Measurements from ENCODE around the gene KDM4B. TPM values are rescaled to one million over a fixed set of nuclear protein-coding genes. Genes with fewer than 3 reads are reported as not detected.

KDM4B gene
- total and polyA plus RNA-seq, 2 donors from 2014 or later: 6.6 to 35.7 TPM

- Histone ChIP-seq H3K4me1 (ENCODE audit: control insufficient read depth in 2 of 3, insufficient read depth in 2 of 3, low read depth in 1 of 3, low read length in 3 of 3) (no peaks in the 10 kb centered on the region), H3K27me3 (ENCODE audit: control insufficient read depth, insufficient read depth, low read length) (no peaks in the 10 kb centered on the region), H3K9me3 (ENCODE audit: control insufficient read depth in 2 of 3, insufficient read depth in 1 of 3, low read length in 3 of 3) (no peaks in the 10 kb centered on the region), H3K36me3 (ENCODE audit: control insufficient read depth in 2 of 3, insufficient read depth in 3 of 3, low read length in 3 of 3) (no peaks in the 10 kb centered on the region), H3K9ac (ENCODE audit: low read length in 3 of 3) (no peak overlapping the region), H3K27ac (ENCODE audit: low read depth in 2 of 2, low read length in 2 of 2) (no peak overlapping the region), H3K4me3 (ENCODE audit: low read length in 3 of 3) (no peak overlapping the region)
- TF ChIP-seq CTCF (IDR thresholded peaks at IDR 0.05; ENCODE audit: borderline replicate concordance, extremely low read depth, insufficient read depth): no peak
- DNase-seq (peak in 1 of 5 donors; percentile 26), FAIRE-seq (no peak)
- intact Hi-C loops (cut with DNase I): no loop called here
These were observed 219.8 kb downstream of the KDM4B start for GRCh38 chr19:5188548-5189317.

- intact Hi-C loops (cut with DNase I): no loop called here
- no peak for FAIRE-seq
- no peak for TF ChIP-seq CTCF (IDR thresholded peaks at IDR 0.05; ENCODE audit: borderline replicate concordance, extremely low read depth, insufficient read depth)
- no peak overlapping the region for H3K4me3 ChIP-seq (ENCODE audit: low read length in 3 of 3)
- no peaks in the 10 kb centered on the region for H3K27me3 ChIP-seq (ENCODE audit: control insufficient read depth, insufficient read depth, low read length)
- H3K9ac ChIP-seq (ENCODE audit: low read length in 3 of 3): no peak overlapping the region
- no peaks in the 10 kb centered on the region for H3K9me3 ChIP-seq (ENCODE audit: control insufficient read depth in 2 of 3, insufficient read depth in 1 of 3, low read length in 3 of 3)
- H3K4me1 ChIP-seq (ENCODE audit: control insufficient read depth in 2 of 3, insufficient read depth in 2 of 3, low read depth in 1 of 3, low read length in 3 of 3): no peaks in the 10 kb centered on the region
- DNase-seq: peak in 2 of 5 donors; percentile 56 to 61
- no peak overlapping the region for H3K27ac ChIP-seq (ENCODE audit: low read depth in 2 of 2, low read length in 2 of 2)
- no peaks in the 10 kb centered on the region for H3K36me3 ChIP-seq (ENCODE audit: control insufficient read depth in 2 of 3, insufficient read depth in 3 of 3, low read length in 3 of 3)
These were observed 220.3 kb downstream of the KDM4B start for GRCh38 chr19:5189318-5189607.

- no peak overlapping the region for H3K27ac ChIP-seq (ENCODE audit: low read depth in 2 of 2, low read length in 2 of 2)
- intact Hi-C loops (cut with DNase I): no loop called here
These were observed 222.2 kb downstream of the KDM4B start for GRCh38 chr19:5191091-5191490.

More at GRCh38 chr19:5191091-5191490, 222.2 kb downstream of the KDM4B start:
- Histone ChIP-seq H3K27me3 (ENCODE audit: control insufficient read depth, insufficient read depth, low read length) (no peaks in the 10 kb centered on the region), H3K36me3 (ENCODE audit: control insufficient read depth in 2 of 3, insufficient read depth in 3 of 3, low read length in 3 of 3) (no peaks in the 10 kb centered on the region), H3K9ac (ENCODE audit: low read length in 3 of 3) (no peak overlapping the region), H3K4me1 (ENCODE audit: control insufficient read depth in 2 of 3, insufficient read depth in 2 of 3, low read depth in 1 of 3, low read length in 3 of 3) (no peaks in the 10 kb centered on the region), H3K4me3 (ENCODE audit: low read length in 3 of 3) (no peak overlapping the region), H3K9me3 (ENCODE audit: control insufficient read depth in 2 of 3, insufficient read depth in 1 of 3, low read length in 3 of 3) (no peaks in the 10 kb centered on the region)
- FAIRE-seq (no peak), DNase-seq (no peak)
- TF ChIP-seq CTCF (IDR thresholded peaks at IDR 0.05; ENCODE audit: borderline replicate concordance, extremely low read depth, insufficient read depth): no peak
